MM.1S (cell line): ENCODE results near the gene MUC4.
A peak's percentile ranks its signal among the peaks of the same experiment; 100 is the strongest.

ENCODE experiments used
- DNase-seq: peaks from one replicate; pipeline ENCODE4 v3.0.0-alpha.2; 2015
- H2AFZ ChIP-seq: fragments of 300-600 bp; sonication (generic); 2 replicates; pipeline ENCODE4 v1.6.0; 2016; ENCODE audit warnings: antibody characterized with exemption, low read length
- H3F3A ChIP-seq: fragments of 300-600 bp; sonication (generic); 2 replicates; pipeline ENCODE4 v1.6.1; 2016; ENCODE audit warnings: mild to moderate bottlenecking, antibody characterized with exemption, low read length, moderate library complexity, mixed read lengths; ENCODE audit not compliant: insufficient read depth
- H3K27ac ChIP-seq: fragments of 300-600 bp; sonication (generic); 2 replicates; pipeline ENCODE4 v1.5.1; 2016; ENCODE audit warnings: mild to moderate bottlenecking, low read length
- H3K27me3 ChIP-seq: fragments of 300-600 bp; sonication (generic); replicated peaks from 2 replicates; pipeline ENCODE4 v1.6.0; 2016; ENCODE audit warnings: low read length; ENCODE audit not compliant: insufficient read depth
- H3K36me3 ChIP-seq: fragments of 300-600 bp; sonication (generic); replicated peaks from 2 replicates; pipeline ENCODE4 v1.6.1; 2016; ENCODE audit warnings: mild to moderate bottlenecking, low read length, mixed read lengths; ENCODE audit not compliant: insufficient read depth
- H3K4me1 ChIP-seq: fragments of 300-600 bp; sonication (generic); 2 replicates; pipeline ENCODE4 v1.6.1; 2016; ENCODE audit warnings: low read length, mixed read lengths
- H3K4me2 ChIP-seq: fragments of 300-600 bp; sonication (generic); 2 replicates; pipeline ENCODE4 v1.6.0; 2016; ENCODE audit warnings: low read depth, low read length
- H3K4me3 ChIP-seq: fragments of 300-600 bp; sonication (generic); 2 replicates; pipeline ENCODE4 v1.5.1; 2016; ENCODE audit warnings: low read length, mixed read lengths
- H3K79me2 ChIP-seq: fragments of 300-600 bp; sonication (generic); 2 replicates; pipeline ENCODE4 v1.6.1; 2016; ENCODE audit warnings: mixed run types, low read length, mixed read lengths
- H3K9ac ChIP-seq: fragments of 300-600 bp; sonication (generic); 2 replicates; pipeline ENCODE4 v1.6.1; 2016; ENCODE audit warnings: low read length, mixed read lengths
- H3K9me2 ChIP-seq: fragments of 300-600 bp; sonication (generic); replicated peaks from 2 replicates; pipeline ENCODE4 v1.6.1; 2016; ENCODE audit warnings: mild to moderate bottlenecking, low read length, mixed read lengths; ENCODE audit not compliant: insufficient read depth
- H3K9me3 ChIP-seq: fragments of 300-600 bp; sonication (generic); replicated peaks from 2 replicates; pipeline ENCODE4 v1.6.1; 2016; ENCODE audit warnings: mild to moderate bottlenecking, low read length, mixed read lengths; ENCODE audit not compliant: insufficient read depth
- H4K20me1 ChIP-seq: fragments of 300-600 bp; sonication (generic); 2 replicates; pipeline ENCODE4 v1.6.1; 2016; ENCODE audit warnings: mild to moderate bottlenecking, low read length, moderate library complexity, mixed read lengths; ENCODE audit not compliant: insufficient read depth
- CTCF ChIP-seq: fragments of 300-600 bp; sonication (generic); IDR thresholded peaks from 2 replicates; pipeline ENCODE4 v1.5.1; 2016; ENCODE audit warnings: antibody characterized with exemption, low read length, mixed read lengths
- EZH2 ChIP-seq: fragments of 300-600 bp; sonication (generic); optimal IDR thresholded peaks from 2 replicates; pipeline ENCODE3; 2017; ENCODE audit warnings: low read depth, mild to moderate bottlenecking, antibody characterized with exemption, low read length, mixed read lengths
- EZH2phosphoT487 ChIP-seq: fragments of 300-600 bp; sonication (generic); IDR thresholded peaks from 2 replicates; pipeline ENCODE4 v1.6.1; 2018; ENCODE audit warnings: antibody characterized with exemption, low read length

Gene MUC4

GRCh38 chr3:195763843-195764825, 47.6 kb downstream of the MUC4 start:
- Histone ChIP-seq H4K20me1 (no peaks in the 10 kb centered on the region), H3K9me2 (no peaks in the 10 kb centered on the region), H3K4me3 (no peak overlapping the region), H3K9me3 (no peaks in the 10 kb centered on the region), H3K27ac (no peak overlapping the region), H2AFZ (no peak overlapping the region), H3K27me3 (peaks cover 79% of the 10 kb centered on the region), H3K4me1 (no peaks in the 10 kb centered on the region), H3K4me2 (no peak overlapping the region), H3K79me2 (no peaks in the 10 kb centered on the region), H3K36me3 (no peaks in the 10 kb centered on the region), H3K9ac (no peak overlapping the region), H3F3A (no peaks in the 10 kb centered on the region)
- TF ChIP-seq EZH2: no peak
- DNase-seq: no peak

- Histone ChIP-seq H3K9me2 (no peaks in the 10 kb centered on the region), H2AFZ (no peak overlapping the region), H3K4me3 (no peak overlapping the region), H4K20me1 (no peaks in the 10 kb centered on the region), H3K27me3 (peaks cover 78% of the 10 kb centered on the region), H3K4me1 (no peaks in the 10 kb centered on the region), H3K9ac (no peak overlapping the region), H3K4me2 (no peak overlapping the region), H3K36me3 (no peaks in the 10 kb centered on the region), H3K9me3 (no peaks in the 10 kb centered on the region), H3F3A (no peaks in the 10 kb centered on the region), H3K27ac (no peak overlapping the region), H3K79me2 (no peaks in the 10 kb centered on the region)
- DNase-seq: peak; percentile 2
- TF ChIP-seq CTCF (no peak), EZH2 (no peak), EZH2phosphoT487 (no peak)
Observed at GRCh38 chr3:195763076-195763830, 48.5 kb downstream of the MUC4 start.

- no peaks in the 10 kb centered on the region for H3K9me3 ChIP-seq
- H2AFZ ChIP-seq: no peak overlapping the region
- H3F3A ChIP-seq: no peaks in the 10 kb centered on the region
- peaks cover 80% of the 10 kb centered on the region for H3K27me3 ChIP-seq
- no peaks in the 10 kb centered on the region for H4K20me1 ChIP-seq
- DNase-seq: no peak
- H3K4me2 ChIP-seq: no peak overlapping the region
- H3K36me3 ChIP-seq: no peaks in the 10 kb centered on the region
- no peaks in the 10 kb centered on the region for H3K9me2 ChIP-seq
- H3K9ac ChIP-seq: no peak overlapping the region
- H3K4me1 ChIP-seq: no peaks in the 10 kb centered on the region
- H3K79me2 ChIP-seq: no peaks in the 10 kb centered on the region
- TF ChIP-seq CTCF (no peak), EZH2phosphoT487 (no peak), EZH2 (no peak)
- H3K4me3 ChIP-seq: no peak overlapping the region
- H3K27ac ChIP-seq: no peak overlapping the region
Observed at GRCh38 chr3:195762611-195763010, 49.1 kb downstream of the MUC4 start.
